HepG2 (cell line): ENCODE measurements around the gene PEMT. TPM values are rescaled to one million over a fixed set of nuclear protein-coding genes. Genes with fewer than 3 reads are reported as not detected.

Experiments
- ETV5 ChIP-seq: IDR thresholded peaks from 2 replicates; pipeline ENCODE4 v1.6.1; 2018; ENCODE audit warnings: missing biosample characterization, missing genetic modification reagents, inconsistent platforms, borderline replicate concordance
- HMG20B ChIP-seq: conservative IDR thresholded peaks from 2 replicates; pipeline ENCODE4 v1.6.1; 2016; ENCODE audit warnings: missing genetic modification reagents, missing compliant biosample characterization
- MAF1 ChIP-seq: sonication (generic); formaldehyde crosslinking; IDR thresholded peaks from 2 replicates; pipeline ENCODE4 v1.5.0; 2020; ENCODE audit warnings: missing genetic modification reagents, borderline replicate concordance
- MEF2D ChIP-seq: sonication (generic); formaldehyde crosslinking; IDR thresholded peaks from 2 replicates; pipeline ENCODE4 v1.5.1; 2020; ENCODE audit warnings: mild to moderate bottlenecking, missing genetic modification reagents
- MEIS1 ChIP-seq: sonication (generic); formaldehyde crosslinking; IDR thresholded peaks from 2 replicates; pipeline ENCODE4 v1.9.0; 2021; ENCODE audit warnings: mild to moderate bottlenecking, missing genetic modification reagents, moderate library complexity, borderline replicate concordance
- MTA1 ChIP-seq: sonication (generic); formaldehyde crosslinking; IDR thresholded peaks from 2 replicates; pipeline ENCODE4 v1.4.0; 2020; ENCODE audit warnings: missing genetic modification reagents, mild to moderate bottlenecking, borderline replicate concordance
- NAIF1 ChIP-seq: sonication (generic); formaldehyde crosslinking; IDR thresholded peaks from 2 replicates; pipeline ENCODE4 v1.5.0; 2020; ENCODE audit warnings: mild to moderate bottlenecking, missing genetic modification reagents, borderline replicate concordance
- NONO ChIP-seq, 2 experiments: fragments of 450-650 bp in 1 of 2; sonication (generic) in 1 of 2; formaldehyde crosslinking in 1 of 2; IDR thresholded peaks in 1 of 2; conservative IDR thresholded peaks in 1 of 2; 2 replicates each; pipeline versions ENCODE4 v1.6.1 to v1.8.0; 2017 to 2022; ENCODE audit warnings: mild to moderate bottlenecking in 1 of 2, missing genetic modification reagents in 1 of 2, moderate library complexity in 1 of 2
- SKI ChIP-seq: fragments of 450-650 bp; IDR thresholded peaks from one replicate; pipeline ENCODE4 v1.6.1; 2018; ENCODE audit warnings: mild to moderate bottlenecking; ENCODE audit not compliant: partially characterized antibody
- SMC3 ChIP-seq: IDR thresholded peaks from 2 replicates; pipeline ENCODE4 v1.6.1; 2011; ENCODE audit warnings: low read length, improper control_type of control experiment
- TMF1 ChIP-seq: sonication (generic); formaldehyde crosslinking; IDR thresholded peaks from 2 replicates; pipeline ENCODE4 v1.8.1; 2022; ENCODE audit warnings: low read depth, missing genetic modification reagents
- ZMYM2 ChIP-seq: sonication (generic); formaldehyde crosslinking; IDR thresholded peaks from 2 replicates; pipeline ENCODE4 v1.8.0; 2022; ENCODE audit warnings: mild to moderate bottlenecking, missing genetic modification reagents
- ZNF124 ChIP-seq: sonication (generic); formaldehyde crosslinking; IDR thresholded peaks from 2 replicates; pipeline ENCODE4 v1.4.0; 2020; ENCODE audit warnings: missing genetic modification reagents
- ZNF720 ChIP-seq: sonication (generic); formaldehyde crosslinking; IDR thresholded peaks from 2 replicates; pipeline ENCODE4 v1.4.0; 2020; ENCODE audit warnings: missing genetic modification reagents
- polyA plus RNA-seq, 8 experiments: library from polyadenylated mRNA; depleted of rRNA in 3 of 8; stranded (reverse) in 7 of 8; unstranded in 1 of 8; fragments of >200 nt; fragmentation: Illumina TruSeq in 4 of 8; extraction: Trizol in 4 of 8; gene quantifications; 2 replicates each; pipeline versions ENCODE4 v1.2.1 to v1.2.3, GENCODE V29; 2011 to 2016; ENCODE audit warnings: low read depth in 4 of 8, missing spikeins in 1 of 8, mixed read lengths in 1 of 8; ENCODE audit not compliant: insufficient read depth in 1 of 8
- total RNA-seq, 5 experiments: library from RNA; depleted of rRNA; stranded (reverse); fragments of >200 nt; fragmentation: Illumina TruSeq; extraction: Trizol; gene quantifications; 2 replicates each; pipeline ENCODE4 v1.2.3, GENCODE V29; 2016; ENCODE audit warnings: low read depth in 1 of 5
- TF ChIP-seq, protein P1 (sequence below): IDR thresholded peaks from 2 replicates; pipeline ENCODE4 v1.6.1; 2016; ENCODE audit warnings: mild to moderate bottlenecking
- TF ChIP-seq, protein P2 (sequence below): sonication (generic); formaldehyde crosslinking; IDR thresholded peaks from 2 replicates; pipeline ENCODE4 v1.8.1; 2023; ENCODE audit warnings: mild to moderate bottlenecking, moderate library complexity, missing genetic modification reagents
- TF ChIP-seq, protein P3 (sequence below), 2 experiments: sonication (generic) in 1 of 2; formaldehyde crosslinking in 1 of 2; IDR thresholded peaks; 2 replicates each; pipeline versions ENCODE4 v1.5.1 to v1.6.1; 2011 to 2020; ENCODE audit warnings: borderline replicate concordance in 1 of 2, low read depth in 1 of 2, low read length in 1 of 2, mild to moderate bottlenecking in 1 of 2, missing genetic modification reagents in 1 of 2, moderate library complexity in 1 of 2
- TF ChIP-seq, protein P4 (sequence below), 2 experiments: fragments of 450-650 bp in 1 of 2; sonication (generic) in 1 of 2; formaldehyde crosslinking; IDR thresholded peaks; 2 replicates each; pipeline versions ENCODE4 v1.5.0 to v1.8.0; 2020 to 2022; ENCODE audit warnings: mild to moderate bottlenecking in 1 of 2, missing genetic modification reagents in 1 of 2
- TF ChIP-seq, protein P5 (sequence below): sonication (generic); IDR thresholded peaks from 2 replicates; pipeline ENCODE4 v1.6.1; 2016; ENCODE audit warnings: low read depth, borderline replicate concordance

PEMT gene
- total and polyA plus RNA-seq, 2 of the 13 experiments (the other 11 are each of a cell fraction or from before 2014, with no cell fraction given) = 31.7 to 43.6 TPM

DNA sequence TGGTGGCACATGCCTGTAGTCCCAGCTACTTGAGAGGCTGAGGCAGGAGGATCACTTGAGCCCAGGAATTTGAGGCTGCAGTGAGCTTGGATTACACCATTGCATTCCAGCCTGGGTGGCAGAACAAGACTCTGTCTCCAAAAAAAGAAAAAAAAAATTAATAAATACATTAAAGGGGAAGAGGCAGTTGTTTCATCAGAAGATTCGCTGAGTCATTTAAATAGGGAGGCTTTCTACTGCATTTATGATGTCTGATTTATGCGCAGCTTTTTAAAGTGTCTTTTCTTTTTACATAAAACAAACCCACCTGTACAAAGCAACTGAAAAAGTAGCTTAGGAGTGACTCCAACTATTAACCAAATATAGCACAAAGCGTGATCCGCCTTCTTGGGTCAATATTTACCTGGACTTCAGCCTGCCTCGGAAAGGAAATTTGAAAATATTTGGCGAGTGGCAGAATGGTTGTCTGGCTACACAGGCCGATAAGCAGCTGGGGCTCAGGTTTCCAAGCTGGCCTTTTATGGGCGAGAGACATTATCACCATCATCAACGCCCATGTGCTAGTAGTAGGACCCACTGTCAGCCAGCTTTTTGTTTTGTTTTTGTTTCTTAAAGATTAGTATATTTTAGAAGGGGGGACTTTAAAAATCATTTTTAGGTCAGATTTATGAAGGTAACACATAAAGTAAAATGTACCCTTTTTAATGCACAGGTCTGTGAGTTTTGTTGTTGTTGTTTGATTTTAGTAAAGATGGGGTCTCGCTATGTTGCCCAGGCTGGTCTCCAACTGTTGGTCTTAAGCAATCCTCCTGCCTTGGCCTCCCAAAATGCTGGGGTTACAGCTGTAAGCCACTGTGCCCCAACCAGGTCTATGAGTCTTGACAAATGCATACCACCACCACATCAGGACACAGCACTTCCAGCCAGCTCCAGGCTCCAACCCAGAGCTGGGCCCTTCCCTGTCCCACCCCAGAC is 52.8 kb downstream of the PEMT start (continued):
- TF ChIP-seq, protein P1, sequence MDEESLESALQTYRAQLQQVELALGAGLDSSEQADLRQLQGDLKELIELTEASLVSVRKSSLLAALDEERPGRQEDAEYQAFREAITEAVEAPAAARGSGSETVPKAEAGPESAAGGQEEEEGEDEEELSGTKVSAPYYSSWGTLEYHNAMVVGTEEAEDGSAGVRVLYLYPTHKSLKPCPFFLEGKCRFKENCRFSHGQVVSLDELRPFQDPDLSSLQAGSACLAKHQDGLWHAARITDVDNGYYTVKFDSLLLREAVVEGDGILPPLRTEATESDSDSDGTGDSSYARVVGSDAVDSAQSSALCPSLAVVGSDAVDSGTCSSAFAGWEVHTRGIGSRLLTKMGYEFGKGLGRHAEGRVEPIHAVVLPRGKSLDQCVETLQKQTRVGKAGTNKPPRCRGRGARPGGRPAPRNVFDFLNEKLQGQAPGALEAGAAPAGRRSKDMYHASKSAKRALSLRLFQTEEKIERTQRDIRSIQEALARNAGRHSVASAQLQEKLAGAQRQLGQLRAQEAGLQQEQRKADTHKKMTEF (CRISPR knock-in tag) = peak; percentile 92
- TF ChIP-seq MEF2D (peak; percentile 100), MAF1 (CRISPR knock-in tag) (no peak), ETV5 (peak; percentile 79; the same call in 1 of the 2 replicates), TMF1 (CRISPR knock-in tag) (0 out of 2 replicates have a peak, but pooled peaks have one; percentile 65), HMG20B (CRISPR knock-in tag) (0 out of 2 replicates have a peak, but pooled peaks have one; percentile 63), ZNF124 (CRISPR knock-in tag) (peak; percentile 84; the same call in 1 of the 2 replicates), MEIS1 (CRISPR knock-in tag) (peak; percentile 88; the same call in 1 of the 2 replicates), SMC3 (peak; percentile 5; the same call in 1 of the 2 replicates), ZNF720 (CRISPR knock-in tag) (no peak), MTA1 (CRISPR knock-in tag) (no peak), ZMYM2 (peak; percentile 65), SKI (peak; percentile 96), NAIF1 (peak; percentile 52; the same call in 1 of the 2 replicates), NONO (IDR thresholded peaks at IDR 0.05) (no peak), NONO (CRISPR knock-in tag; conservative IDR thresholded peaks at IDR 0.05) (peak; percentile 67; the same call in 1 of the 2 replicates)
- TF ChIP-seq, protein P2, sequence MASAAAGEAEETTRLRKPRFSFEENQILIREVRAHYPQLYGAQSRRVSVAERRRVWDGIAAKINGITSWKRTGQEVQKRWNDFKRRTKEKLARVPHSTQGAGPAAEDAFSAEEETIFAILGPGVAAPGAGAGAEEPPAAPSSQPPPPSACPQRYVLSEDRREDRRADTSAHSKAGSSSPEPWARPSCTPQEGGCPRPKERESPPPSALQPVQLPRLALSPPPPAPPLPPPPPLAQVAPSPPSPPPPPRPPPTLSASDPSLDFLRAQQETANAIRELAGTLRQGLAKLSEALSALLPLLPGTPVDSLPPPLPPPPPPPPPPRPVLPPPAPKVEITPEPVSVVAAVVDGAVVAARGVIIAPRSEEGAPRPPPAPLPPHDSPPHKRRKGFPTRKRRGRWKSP (CRISPR knock-in tag) = peak; percentile 61; the same call in 1 of the 2 replicates
- TF ChIP-seq, protein P3, sequence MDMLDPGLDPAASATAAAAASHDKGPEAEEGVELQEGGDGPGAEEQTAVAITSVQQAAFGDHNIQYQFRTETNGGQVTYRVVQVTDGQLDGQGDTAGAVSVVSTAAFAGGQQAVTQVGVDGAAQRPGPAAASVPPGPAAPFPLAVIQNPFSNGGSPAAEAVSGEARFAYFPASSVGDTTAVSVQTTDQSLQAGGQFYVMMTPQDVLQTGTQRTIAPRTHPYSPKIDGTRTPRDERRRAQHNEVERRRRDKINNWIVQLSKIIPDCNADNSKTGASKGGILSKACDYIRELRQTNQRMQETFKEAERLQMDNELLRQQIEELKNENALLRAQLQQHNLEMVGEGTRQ (IDR thresholded peaks at IDR 0.05; ENCODE audit: low read depth, low read length) = no peak
- TF ChIP-seq, protein P3 (CRISPR knock-in tag; IDR thresholded peaks at IDR 0.05; ENCODE audit: borderline replicate concordance) = peak; percentile 87; the same call in 1 of the 2 replicates
- TF ChIP-seq, protein P4, sequence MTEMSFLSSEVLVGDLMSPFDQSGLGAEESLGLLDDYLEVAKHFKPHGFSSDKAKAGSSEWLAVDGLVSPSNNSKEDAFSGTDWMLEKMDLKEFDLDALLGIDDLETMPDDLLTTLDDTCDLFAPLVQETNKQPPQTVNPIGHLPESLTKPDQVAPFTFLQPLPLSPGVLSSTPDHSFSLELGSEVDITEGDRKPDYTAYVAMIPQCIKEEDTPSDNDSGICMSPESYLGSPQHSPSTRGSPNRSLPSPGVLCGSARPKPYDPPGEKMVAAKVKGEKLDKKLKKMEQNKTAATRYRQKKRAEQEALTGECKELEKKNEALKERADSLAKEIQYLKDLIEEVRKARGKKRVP (CRISPR knock-in tag; IDR thresholded peaks at IDR 0.05) = peak in 1 of 2 experiments; percentile 56; a peak in 1 of 4 replicates
- TF ChIP-seq, protein P5, sequence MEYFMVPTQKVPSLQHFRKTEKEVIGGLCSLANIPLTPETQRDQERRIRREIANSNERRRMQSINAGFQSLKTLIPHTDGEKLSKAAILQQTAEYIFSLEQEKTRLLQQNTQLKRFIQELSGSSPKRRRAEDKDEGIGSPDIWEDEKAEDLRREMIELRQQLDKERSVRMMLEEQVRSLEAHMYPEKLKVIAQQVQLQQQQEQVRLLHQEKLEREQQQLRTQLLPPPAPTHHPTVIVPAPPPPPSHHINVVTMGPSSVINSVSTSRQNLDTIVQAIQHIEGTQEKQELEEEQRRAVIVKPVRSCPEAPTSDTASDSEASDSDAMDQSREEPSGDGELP = peak; percentile 91
